GM21825 (cell line): ENCODE measurements around the gene CPEB1.
"Not testable (repeated sequence)": the region's sequence is repeated elsewhere in the genome, so short reads cannot be mapped to it uniquely, and the experiment has no call there.

ENCODE experiments used
- ATAC-seq: cut with Tn5 transposase; IDR thresholded peaks from one replicate; pipeline ENCODE4 v1.9.1; 2021; ENCODE audit warnings: mild to moderate bottlenecking, moderate library complexity; ENCODE audit not compliant: unreplicated experiment

CPEB1 gene

GRCh38 chr15:82530606-82531379, 116.4 kb downstream of the CPEB1 start:
- ATAC-seq, result peak; percentile 82

- no peak for ATAC-seq
Measured at GRCh38 chr15:82530006-82530405, 117.2 kb downstream of the CPEB1 start.

GRCh38 chr15:82513587-82513986, 133.6 kb downstream of the CPEB1 start:
- not testable (repeated sequence) for ATAC-seq

- not testable (repeated sequence) for ATAC-seq
Measured at GRCh38 chr15:82507693-82508092, 139.5 kb downstream of the CPEB1 start.

GRCh38 chr15:82507087-82507486, 140.1 kb downstream of the CPEB1 start:
- not testable (repeated sequence) for ATAC-seq

- ATAC-seq, result not testable (repeated sequence)
Measured at GRCh38 chr15:82505842-82506241, 141.3 kb downstream of the CPEB1 start.

GRCh38 chr15:82504074-82504473, 143.1 kb downstream of the CPEB1 start:
- not testable (repeated sequence) for ATAC-seq

GRCh38 chr15:82502700-82503339, 144.3 kb downstream of the CPEB1 start:
- ATAC-seq, result not testable (repeated sequence)

- not testable (repeated sequence) for ATAC-seq
Measured at GRCh38 chr15:82500772-82501171, 146.4 kb downstream of the CPEB1 start.

- not testable (repeated sequence) for ATAC-seq
Measured at GRCh38 chr15:82497978-82498377, 149.2 kb downstream of the CPEB1 start.
